Gastrocnemius medialis (tissue), 4 donors: ENCODE data around the gene CD163. TPM values are rescaled to one million over a fixed set of nuclear protein-coding genes. Genes with fewer than 3 reads are reported as not detected.

Experiments
- ATAC-seq, 2 donors: fragments of 150-250 bp; one replicate each; pipeline ENCODE4 v1.9.1; 2016
- DNase-seq, 2 donors: peaks; one replicate each; pipeline ENCODE4 v3.0.0-alpha.2; 2019
- H3K27ac ChIP-seq, 4 donors: fragments of 200-600 bp; sonication (generic); 1 replicate in 1 of 4; 2 replicates in 3 of 4; pipeline ENCODE4 v1.5.1; 2016 to 2018; ENCODE audit warnings: mild to moderate bottlenecking in 2 of 4, moderate library complexity in 1 of 4
- H3K27me3 ChIP-seq, 3 donors: fragments of 200-600 bp; sonication (generic) in 2 of 3; 1 replicate in 1 of 3; 2 replicates in 2 of 3; pipeline versions ENCODE4 v1.5.1 to v1.6.0; 2016 to 2019; ENCODE audit warnings: mild to moderate bottlenecking in 1 of 3, moderate library complexity in 1 of 3
- H3K36me3 ChIP-seq, 2 donors: fragments of 200-600 bp; sonication (generic) in 1 of 2; one replicate each; pipeline ENCODE4 v1.5.1; 2017 to 2018
- H3K4me1 ChIP-seq, 2 donors: fragments of 200-600 bp; sonication (generic) in 1 of 2; one replicate each; pipeline ENCODE4 v1.5.1; 2016 to 2017; ENCODE audit warnings: mild to moderate bottlenecking in 2 of 2
- H3K4me3 ChIP-seq, 4 donors: fragments of 200-600 bp; sonication (generic) in 3 of 4; 1 replicate in 1 of 4; 2 replicates in 3 of 4; pipeline ENCODE4 v1.5.1; 2016 to 2019; ENCODE audit warnings: mild to moderate bottlenecking in 2 of 4
- H3K9me3 ChIP-seq, 3 donors: fragments of 200-600 bp; sonication (generic) in 2 of 3; 1 replicate in 1 of 3; 2 replicates in 2 of 3; pipeline ENCODE4 v1.5.1; 2016 to 2019
- POLR2A ChIP-seq, 2 donors: fragments of 450-650 bp; IDR thresholded peaks; one replicate each; pipeline ENCODE4 v1.6.1; 2017; ENCODE audit warnings: antibody characterized with exemption in 2 of 2, mild to moderate bottlenecking in 2 of 2, moderate library complexity in 2 of 2
- in situ Hi-C, 4 donors: fragments of 200-750 bp; cut with MboI; loops; one replicate each; pipeline versions ENCODE4 v1.15.0 to v1.8.0; 2017; ENCODE audit warnings: low sequenced_read_pairs in 4 of 4
- intact Hi-C: fragments of 100-400 bp; cut with DNase I; formaldehyde crosslinking; loops from one replicate; pipeline ENCODE4 v1.15.1; 2023; ENCODE audit warnings: low total_unique reads
- total RNA-seq, 4 donors: library from RNA; depleted of rRNA; stranded (reverse); fragments of >200 nt; gene quantifications; one replicate each; pipeline versions ENCODE4 v1.1.0 to v1.2.3, GENCODE V29; 2016
- TF ChIP-seq, protein P1 (sequence below), 5 experiments: fragments of 450-650 bp in 3 of 5; fragments of 200-600 bp in 2 of 5; sonication (generic) in 2 of 5; IDR thresholded peaks in 4 of 5; conservative IDR thresholded peaks in 1 of 5; 1 replicate in 4 of 5; 2 replicates in 1 of 5; pipeline ENCODE4 v1.5.1; 2016 to 2019; ENCODE audit warnings: antibody characterized with exemption in 5 of 5, mild to moderate bottlenecking in 3 of 5, moderate library complexity in 3 of 5

The CD163 gene
- total RNA-seq, 4 donors from 2014 or later: 20.7 to 57.7 (median 38.1) TPM

DNA sequence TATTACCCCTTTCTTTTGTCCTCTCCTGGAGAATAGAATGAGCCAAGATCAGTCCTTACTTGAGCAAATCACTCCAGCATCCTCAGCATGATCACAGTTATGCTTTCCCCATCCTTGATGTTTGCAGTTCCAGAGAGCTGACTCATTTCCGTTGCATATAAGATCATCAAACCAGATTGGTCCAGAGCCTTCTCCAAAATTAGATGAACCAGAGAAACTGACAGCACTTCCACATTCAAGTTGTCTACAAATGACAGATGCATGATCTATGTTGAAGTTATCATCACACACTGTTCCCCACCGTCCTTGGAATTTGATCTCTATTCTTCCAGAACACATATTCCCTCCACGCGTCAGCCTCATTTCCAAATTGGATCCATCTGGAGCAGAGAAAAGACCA, 4.8 kb downstream of the CD163 start:
- peak overlapping the region in 2 of 4 donors; percentile 7 to 11 for H3K27ac ChIP-seq
- no peaks in the 10 kb centered on the region for H3K9me3 ChIP-seq
- no peaks in the 10 kb centered on the region for H3K36me3 ChIP-seq
- TF ChIP-seq POLR2A (IDR thresholded peaks at IDR 0.05): no peak
- TF ChIP-seq, protein P1, sequence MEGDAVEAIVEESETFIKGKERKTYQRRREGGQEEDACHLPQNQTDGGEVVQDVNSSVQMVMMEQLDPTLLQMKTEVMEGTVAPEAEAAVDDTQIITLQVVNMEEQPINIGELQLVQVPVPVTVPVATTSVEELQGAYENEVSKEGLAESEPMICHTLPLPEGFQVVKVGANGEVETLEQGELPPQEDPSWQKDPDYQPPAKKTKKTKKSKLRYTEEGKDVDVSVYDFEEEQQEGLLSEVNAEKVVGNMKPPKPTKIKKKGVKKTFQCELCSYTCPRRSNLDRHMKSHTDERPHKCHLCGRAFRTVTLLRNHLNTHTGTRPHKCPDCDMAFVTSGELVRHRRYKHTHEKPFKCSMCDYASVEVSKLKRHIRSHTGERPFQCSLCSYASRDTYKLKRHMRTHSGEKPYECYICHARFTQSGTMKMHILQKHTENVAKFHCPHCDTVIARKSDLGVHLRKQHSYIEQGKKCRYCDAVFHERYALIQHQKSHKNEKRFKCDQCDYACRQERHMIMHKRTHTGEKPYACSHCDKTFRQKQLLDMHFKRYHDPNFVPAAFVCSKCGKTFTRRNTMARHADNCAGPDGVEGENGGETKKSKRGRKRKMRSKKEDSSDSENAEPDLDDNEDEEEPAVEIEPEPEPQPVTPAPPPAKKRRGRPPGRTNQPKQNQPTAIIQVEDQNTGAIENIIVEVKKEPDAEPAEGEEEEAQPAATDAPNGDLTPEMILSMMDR (IDR thresholded peaks at IDR 0.05 in 4 of 5, conservative IDR thresholded peaks at IDR 0.05 in 1 of 5): no peak
- in situ Hi-C loops: no loop called here
- intact Hi-C loops: no loop called here
- ATAC-seq: peak; percentile 19 to 53
- H3K27me3 ChIP-seq: no peaks in the 10 kb centered on the region
- no peaks in the 10 kb centered on the region for H3K4me1 ChIP-seq
- no peak for DNase-seq
- peak overlapping the region in 1 of 4 donors; percentile 22 for H3K4me3 ChIP-seq

DNA sequence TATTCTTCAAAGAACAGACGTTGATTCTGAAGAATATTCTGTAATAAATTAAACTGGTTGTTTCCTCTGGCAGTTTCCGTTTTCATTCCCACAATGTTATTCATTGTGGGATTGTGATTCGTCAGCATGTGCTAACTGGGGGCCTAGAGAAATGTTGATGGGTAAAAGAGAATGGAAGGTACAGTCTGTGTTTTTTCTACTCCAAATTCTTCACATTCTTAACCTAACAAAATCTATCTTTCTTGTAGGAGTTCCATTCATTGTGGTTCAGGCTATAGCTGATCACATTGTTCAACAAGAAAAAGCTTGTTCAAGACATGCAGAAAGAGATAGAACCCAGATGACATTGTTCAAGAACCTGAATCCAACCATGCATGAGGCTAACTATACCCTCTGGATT, 5.9 kb downstream of the CD163 start:
- ATAC-seq (no peak), DNase-seq (no peak)
- TF ChIP-seq, protein P1 (IDR thresholded peaks at IDR 0.05 in 4 of 5, conservative IDR thresholded peaks at IDR 0.05 in 1 of 5): no peak
- no peak for TF ChIP-seq POLR2A (IDR thresholded peaks at IDR 0.05)
- H3K27ac ChIP-seq: no peak overlapping the region
- peak overlapping the region in 1 of 4 donors; percentile 22 for H3K4me3 ChIP-seq
- no peaks in the 10 kb centered on the region for H3K4me1 ChIP-seq
- H3K9me3 ChIP-seq: no peaks in the 10 kb centered on the region
- intact Hi-C loops: no loop called here
- in situ Hi-C loops: no loop called here
- H3K36me3 ChIP-seq: no peaks in the 10 kb centered on the region
- H3K27me3 ChIP-seq: no peaks in the 10 kb centered on the region

DNA sequence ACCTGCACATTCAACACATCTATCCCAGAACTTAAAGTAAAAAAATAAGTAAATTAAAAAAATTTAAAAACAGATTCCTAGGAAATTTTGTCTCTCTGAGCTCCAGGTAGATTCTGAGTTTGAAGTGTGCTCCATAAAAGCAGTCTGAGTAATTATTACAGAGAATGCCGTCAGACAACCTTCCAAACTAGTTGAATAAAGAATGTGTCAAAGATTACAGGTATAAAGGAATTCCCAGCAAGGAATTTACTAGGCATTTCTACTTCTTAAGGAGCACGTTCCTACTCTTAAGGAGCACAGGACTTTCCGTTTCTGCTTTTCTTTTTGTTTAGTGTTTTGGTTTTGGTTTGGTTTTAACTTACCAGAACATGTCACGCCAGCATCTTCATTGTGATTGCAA, 7.1 kb downstream of the CD163 start:
- Histone ChIP-seq H3K36me3 (no peaks in the 10 kb centered on the region), H3K27ac (no peak overlapping the region), H3K4me1 (no peaks in the 10 kb centered on the region), H3K9me3 (no peaks in the 10 kb centered on the region), H3K27me3 (no peaks in the 10 kb centered on the region), H3K4me3 (peak overlapping the region in 1 of 4 donors; percentile 9)
- DNase-seq (no peak), ATAC-seq (no peak)
- no peak for TF ChIP-seq POLR2A (IDR thresholded peaks at IDR 0.05)
- TF ChIP-seq, protein P1 (IDR thresholded peaks at IDR 0.05 in 4 of 5, conservative IDR thresholded peaks at IDR 0.05 in 1 of 5): no peak
- intact Hi-C loops (no loop called here), in situ Hi-C loops (no loop called here)

DNA sequence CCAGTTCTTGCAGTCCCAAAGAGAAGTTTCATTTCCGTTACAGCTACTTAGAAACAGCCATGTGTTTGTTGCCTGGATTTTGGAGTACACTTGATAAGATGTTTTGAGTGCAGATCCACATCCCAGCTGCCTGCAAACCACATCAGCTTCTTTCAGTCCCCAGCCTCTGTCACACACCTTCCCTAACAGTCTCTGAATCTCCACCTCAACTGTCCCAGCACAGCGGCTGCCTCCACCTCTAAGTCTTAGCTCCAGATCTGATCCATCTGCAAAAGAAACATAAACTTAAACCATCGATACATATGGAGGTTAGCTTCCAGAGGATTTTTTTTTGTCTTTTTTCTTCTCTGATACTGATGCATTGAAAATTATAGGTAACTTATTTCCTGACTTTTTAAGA, 8.4 kb downstream of the CD163 start:
- intact Hi-C loops: no loop called here
- no peaks in the 10 kb centered on the region for H3K4me1 ChIP-seq
- H3K36me3 ChIP-seq: no peaks in the 10 kb centered on the region
- no peak overlapping the region for H3K27ac ChIP-seq
- ATAC-seq: no peak
- no peak for DNase-seq
- no peaks in the 10 kb centered on the region for H3K9me3 ChIP-seq
- H3K27me3 ChIP-seq: no peaks in the 10 kb centered on the region
- no peak for TF ChIP-seq POLR2A (IDR thresholded peaks at IDR 0.05)
- TF ChIP-seq, protein P1 (IDR thresholded peaks at IDR 0.05 in 4 of 5, conservative IDR thresholded peaks at IDR 0.05 in 1 of 5): no peak
- in situ Hi-C loops: no loop called here
- no peak overlapping the region for H3K4me3 ChIP-seq

DNA sequence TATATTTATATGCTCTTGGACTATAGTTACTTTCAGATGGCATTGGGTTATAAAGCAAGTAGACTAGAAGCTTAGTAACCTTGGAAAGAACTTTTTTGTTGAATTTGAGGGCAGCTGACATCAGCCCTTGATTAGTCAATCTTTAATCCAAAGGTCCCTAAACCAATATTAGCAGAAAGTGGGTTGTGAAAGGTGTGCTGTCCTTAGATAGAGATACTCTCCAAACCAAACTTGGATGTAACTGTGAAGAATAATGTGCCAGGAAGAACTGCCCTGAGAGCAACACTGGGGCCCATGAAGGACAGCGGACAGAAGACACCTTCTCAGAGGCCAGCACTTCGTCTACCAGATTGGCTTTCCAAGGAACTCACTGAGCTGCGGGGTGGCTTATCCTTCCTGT, 10.6 kb downstream of the CD163 start:
- no peaks in the 10 kb centered on the region for H3K9me3 ChIP-seq
- H3K27me3 ChIP-seq: no peaks in the 10 kb centered on the region
- no peaks in the 10 kb centered on the region for H3K36me3 ChIP-seq
- in situ Hi-C loops (no loop called here), intact Hi-C loops (no loop called here)
- no peak overlapping the region for H3K27ac ChIP-seq
- no peaks in the 10 kb centered on the region for H3K4me1 ChIP-seq
- TF ChIP-seq, protein P1 (IDR thresholded peaks at IDR 0.05 in 4 of 5, conservative IDR thresholded peaks at IDR 0.05 in 1 of 5): no peak
- TF ChIP-seq POLR2A (IDR thresholded peaks at IDR 0.05): no peak
- no peak for ATAC-seq
- no peak overlapping the region for H3K4me3 ChIP-seq
- DNase-seq: no peak
